Measurements from ENCODE around the gene RBM4B.
"Not testable (repeated sequence)": the region's sequence is repeated elsewhere in the genome, so short reads cannot be mapped to it uniquely, and the experiment has no call there.

The RBM4B gene

DNA sequence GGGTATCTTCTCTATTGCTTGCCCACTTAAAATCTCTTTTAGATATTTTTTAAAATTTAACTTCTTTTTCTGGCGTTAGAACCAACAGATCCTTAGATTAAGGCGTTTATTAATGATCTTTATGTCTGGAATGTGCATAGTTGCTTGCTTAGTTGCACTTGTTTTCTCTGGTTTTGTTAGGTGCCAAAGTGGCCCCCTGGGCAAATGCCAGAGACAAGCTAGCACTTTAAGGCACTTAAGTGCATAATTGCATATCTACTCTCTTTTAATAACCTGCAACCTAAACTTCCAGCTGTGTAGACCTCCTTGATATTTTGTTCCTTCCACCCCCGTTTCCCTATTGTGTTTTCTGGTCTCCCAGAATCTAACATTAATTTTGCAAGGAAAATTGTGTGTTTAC, 35.9 kb downstream of the RBM4B start:
- DNase-seq (ENCODE audit: low read depth in 2 of 2) = no peak

- DNase-seq (ENCODE audit: low read depth in 2 of 2) = not testable (repeated sequence)
These were observed 37.8 kb downstream of the RBM4B start for GRCh38 chr11:66639814-66640340.

DNA sequence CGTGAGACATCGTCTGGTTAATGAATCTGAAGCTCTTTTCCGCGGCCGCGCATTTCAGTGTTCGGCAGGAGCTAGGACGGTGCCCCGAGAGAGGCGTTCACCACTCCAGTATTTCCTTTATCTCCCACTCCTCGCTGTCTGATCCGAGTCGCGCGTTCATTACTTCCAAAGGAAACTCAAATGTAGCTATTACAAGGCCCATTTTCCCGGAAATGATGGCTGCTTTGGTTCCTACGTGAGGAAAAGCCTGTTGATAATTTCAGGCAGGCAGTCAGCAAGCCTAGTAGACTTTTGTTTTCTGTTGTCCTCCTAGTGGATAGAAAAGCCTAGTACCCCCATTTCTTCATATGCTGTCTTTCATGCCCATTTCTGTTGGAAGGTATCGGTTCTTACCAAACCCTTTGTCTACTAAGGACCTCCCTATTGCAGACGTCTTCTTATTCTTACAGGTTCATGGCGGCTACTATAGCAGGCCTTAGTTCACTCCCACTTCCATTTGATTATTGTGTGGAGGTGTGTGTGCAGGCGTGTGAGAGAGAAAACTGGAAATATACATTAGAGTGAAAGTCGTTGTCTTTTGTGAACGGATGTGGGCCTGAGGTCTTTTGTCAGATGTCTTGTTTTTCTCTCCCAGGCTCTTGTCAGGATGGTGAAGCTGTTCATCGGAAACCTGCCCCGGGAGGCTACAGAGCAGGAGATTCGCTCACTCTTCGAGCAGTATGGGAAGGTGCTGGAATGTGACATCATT, 38.4 kb downstream of the RBM4B start:
- peak in 1 of 2 donors; percentile 8 for DNase-seq (ENCODE audit: low read depth in 2 of 2)

DNA sequence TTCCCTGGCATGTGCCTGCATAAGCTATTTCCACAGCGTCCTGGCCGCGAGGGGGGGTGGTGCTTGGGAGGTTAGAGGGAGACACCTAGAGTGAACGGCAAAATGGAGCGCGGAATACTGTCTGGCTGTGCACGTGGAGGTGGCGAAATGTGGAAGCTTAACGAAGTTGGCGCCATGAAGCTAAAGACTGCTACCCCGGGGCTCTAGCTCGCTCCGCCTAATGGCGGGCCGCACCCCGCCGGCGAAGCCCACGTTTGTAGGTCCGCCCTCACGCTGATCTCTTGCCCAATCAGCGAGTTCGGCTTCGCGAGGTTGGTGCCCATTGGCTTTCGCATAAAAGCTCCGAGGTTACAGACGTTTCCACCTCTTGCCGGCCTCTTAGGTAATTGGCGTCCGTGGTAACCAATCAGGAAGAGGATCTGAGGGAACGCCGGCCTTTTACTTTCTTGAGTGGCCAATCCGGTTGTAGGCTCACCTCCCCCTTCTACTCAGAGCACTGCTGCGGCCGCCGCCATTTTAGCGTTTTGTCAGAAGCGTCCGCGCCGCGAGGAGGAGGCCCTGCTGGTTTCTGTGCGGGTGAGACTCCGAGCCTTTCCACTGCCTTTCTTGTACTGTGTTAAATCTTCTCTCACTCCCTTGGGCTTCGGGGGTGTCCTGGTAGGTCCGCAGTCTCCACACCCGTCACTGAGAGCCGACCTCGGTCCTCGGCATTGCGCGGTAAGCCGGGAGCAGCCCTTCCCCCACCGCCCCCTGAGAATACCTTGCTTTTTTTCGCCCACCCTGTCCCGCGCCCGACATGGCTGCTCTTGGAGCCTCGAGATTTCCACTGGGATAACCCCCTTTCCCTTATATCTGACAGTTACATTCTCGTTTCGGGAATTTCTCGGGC, 39.3 kb downstream of the RBM4B start, which contains the start of gene RBM4:
RBM4 (plus strand) TSS at position 527 of the 889 bp plus-strand sequence. CDS start 1,009 bp downstream, outside the sequence.
- DNase-seq (ENCODE audit: low read depth in 2 of 2) = peak; percentile 82 to 90

DNA sequence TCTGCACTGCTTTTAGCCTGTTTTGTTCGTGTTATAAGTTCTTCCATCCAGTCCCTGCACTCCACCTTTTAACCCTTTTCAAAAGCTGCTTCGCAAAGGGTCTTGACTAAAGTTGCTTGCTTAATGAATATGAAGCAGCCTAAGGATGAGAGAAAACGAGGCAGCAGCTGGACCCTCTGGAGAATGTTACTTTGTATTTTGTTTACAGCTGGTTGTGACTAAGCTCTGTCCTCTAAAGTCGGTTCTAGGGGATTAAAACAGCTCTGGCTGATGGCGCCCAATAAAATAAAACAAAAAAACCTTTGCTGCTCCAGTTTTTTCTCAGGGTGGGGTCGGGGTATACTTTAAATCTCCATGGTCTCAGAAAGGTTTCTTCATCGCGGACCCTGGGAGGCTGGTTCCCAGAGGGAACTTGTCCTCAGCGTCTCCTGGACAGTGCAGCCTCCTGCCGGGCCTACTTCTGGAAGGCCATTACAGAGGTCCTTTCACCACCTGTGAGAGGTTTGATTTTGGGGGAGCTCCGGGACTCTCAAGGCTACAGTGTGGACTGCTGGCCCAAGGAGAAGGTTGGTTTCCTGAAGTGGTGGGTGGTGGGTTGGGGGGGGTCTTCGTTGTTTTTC, 40.0 kb downstream of the RBM4B start:
- DNase-seq (ENCODE audit: low read depth in 2 of 2) = no peak

DNA sequence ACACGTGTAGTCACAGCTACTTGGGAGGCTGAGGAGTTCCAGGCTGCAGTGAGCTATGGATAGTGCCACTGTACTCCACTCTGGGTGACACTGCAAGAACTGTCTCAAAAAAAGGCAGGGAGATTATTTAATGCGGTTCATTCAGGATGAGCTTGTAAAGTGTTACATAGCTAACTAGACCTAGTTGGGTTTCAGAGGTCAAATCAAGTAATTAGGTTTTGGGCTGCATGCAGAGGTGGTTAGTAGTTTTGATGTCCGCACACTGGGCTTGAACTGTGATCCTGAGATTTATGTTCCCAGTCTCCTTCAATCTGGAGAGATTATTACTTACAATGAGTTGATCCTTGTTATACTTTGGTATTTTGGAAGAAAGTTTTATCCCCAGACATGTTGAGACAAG, 41.3 kb downstream of the RBM4B start:
- no peak for DNase-seq (ENCODE audit: low read depth in 2 of 2)

DNA sequence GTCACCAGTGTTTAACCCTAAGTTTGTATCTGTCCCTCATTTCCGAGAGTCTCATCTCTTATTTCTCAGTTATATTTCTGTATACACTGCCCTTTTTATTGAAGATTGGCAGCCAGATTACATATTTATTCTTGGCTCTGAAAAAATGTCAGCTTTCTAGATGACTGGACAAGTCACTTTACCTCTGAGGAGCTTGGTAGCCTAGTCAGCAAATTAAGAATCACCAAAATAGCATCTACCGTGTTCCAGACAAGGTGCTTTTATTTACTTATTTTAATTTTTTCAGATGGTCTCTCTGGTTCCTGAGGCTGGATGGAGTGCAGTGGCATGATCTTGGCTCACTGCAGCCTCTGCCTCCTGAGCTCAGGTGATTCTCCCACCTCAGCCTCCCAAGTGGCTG, 44.7 kb downstream of the RBM4B start:
- no peak for DNase-seq (ENCODE audit: low read depth in 2 of 2)

DNA sequence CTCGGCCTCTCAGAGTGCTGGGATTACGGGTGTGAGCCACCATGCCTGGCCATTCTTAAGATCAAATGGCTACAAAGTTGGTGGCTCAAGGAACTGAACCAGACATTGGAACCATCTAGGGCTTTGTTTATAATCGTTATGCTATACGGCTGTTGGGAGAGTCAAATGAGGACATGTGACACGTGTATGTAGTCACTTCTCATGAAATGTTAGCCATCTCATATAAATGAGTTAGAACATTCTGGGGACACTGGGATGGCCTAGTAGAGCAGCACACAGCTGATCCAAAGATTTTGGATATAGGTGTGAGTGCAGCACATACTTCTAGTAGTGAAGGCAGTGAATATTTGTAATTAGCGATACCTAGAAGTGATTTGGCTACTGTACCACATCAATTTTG, 45.8 kb downstream of the RBM4B start:
- no peak for DNase-seq (ENCODE audit: low read depth in 2 of 2)

- no peak for DNase-seq (ENCODE audit: low read depth in 2 of 2)
These were observed 48.3 kb downstream of the RBM4B start for GRCh38 chr11:66629356-66629755.

DNA sequence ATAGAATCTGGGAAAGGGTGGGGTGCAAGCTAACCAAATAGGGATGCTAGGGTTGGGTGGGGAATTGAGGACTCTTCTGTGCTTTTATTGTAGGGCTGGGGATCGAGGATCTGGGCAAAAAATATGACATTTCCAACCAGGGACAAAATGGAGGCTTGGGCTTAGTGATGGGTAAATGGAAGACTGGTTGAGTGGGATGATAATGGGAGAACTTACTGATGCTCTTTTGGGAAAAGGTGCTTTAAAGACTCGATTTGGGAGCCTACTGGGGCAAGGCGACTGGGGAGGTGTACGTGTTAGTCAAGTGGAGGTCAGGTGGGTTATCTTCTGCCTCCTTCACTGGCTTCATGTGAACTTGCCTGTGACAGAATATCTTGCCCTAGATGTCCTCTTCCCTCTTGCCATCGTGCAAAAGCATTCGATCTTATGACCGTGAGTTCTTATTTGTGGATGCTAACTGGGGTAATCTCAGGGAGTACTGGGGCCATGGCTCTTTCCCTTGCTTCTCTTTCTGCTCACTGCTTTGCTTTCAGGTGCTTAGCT, 49.6 kb downstream of the RBM4B start:
- DNase-seq (ENCODE audit: low read depth in 2 of 2) = no peak

DNA sequence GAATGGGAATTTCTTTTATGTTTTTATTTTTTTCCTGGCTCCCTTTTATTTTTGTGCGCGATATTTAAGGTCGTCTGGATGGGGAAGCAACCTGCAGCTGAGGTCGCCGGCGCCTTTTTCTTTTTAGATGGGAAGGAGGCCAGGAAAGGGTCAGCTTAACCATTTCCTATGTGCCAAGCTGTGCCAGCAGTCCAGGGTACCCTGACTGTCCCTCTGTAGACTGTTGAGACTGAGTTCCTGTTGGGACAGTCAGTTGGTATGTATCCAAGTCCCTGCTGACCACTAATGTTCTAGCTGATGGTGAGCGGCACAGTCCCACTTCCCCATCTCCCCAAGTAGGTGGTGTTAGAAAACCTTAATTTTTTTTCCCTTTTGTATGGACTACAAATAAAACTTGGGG, 50.8 kb downstream of the RBM4B start:
- no peak for DNase-seq (ENCODE audit: low read depth in 2 of 2)

- DNase-seq (ENCODE audit: low read depth in 2 of 2) = no peak
These were observed 51.3 kb downstream of the RBM4B start for GRCh38 chr11:66626382-66626781.

DNA sequence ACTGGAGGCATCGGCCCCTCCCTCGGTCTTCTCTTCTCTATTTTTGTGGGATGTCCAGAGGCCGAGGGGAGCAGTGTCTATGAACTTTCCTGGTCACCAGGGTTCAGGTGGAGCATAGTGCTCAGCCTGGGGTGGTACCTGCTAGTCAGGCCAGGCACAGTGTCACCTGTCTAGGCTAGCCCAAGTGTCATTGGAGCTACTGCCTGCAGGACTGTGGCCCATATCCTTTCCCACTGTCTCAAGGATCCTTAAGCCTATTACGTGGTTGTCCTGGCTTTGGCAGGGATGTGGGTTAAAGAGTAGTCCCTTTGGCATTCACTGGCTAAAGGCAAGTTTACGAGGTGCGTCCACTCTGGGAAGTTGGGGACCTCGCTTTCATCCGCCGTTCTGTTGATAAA, 51.9 kb downstream of the RBM4B start:
- no peak for DNase-seq (ENCODE audit: low read depth in 2 of 2)

GRCh38 chr11:66625041-66625751, 52.5 kb downstream of the RBM4B start:
- DNase-seq (ENCODE audit: low read depth in 2 of 2) = no peak

- DNase-seq (ENCODE audit: low read depth in 2 of 2) = no peak
These were observed 53.2 kb downstream of the RBM4B start for GRCh38 chr11:66624450-66624849.

GRCh38 chr11:66619080-66619554, 58.6 kb downstream of the RBM4B start:
- no peak for DNase-seq (ENCODE audit: low read depth in 2 of 2)

GRCh38 chr11:66617155-66617834, 60.4 kb downstream of the RBM4B start:
- DNase-seq (ENCODE audit: low read depth in 2 of 2) = no peak

DNA sequence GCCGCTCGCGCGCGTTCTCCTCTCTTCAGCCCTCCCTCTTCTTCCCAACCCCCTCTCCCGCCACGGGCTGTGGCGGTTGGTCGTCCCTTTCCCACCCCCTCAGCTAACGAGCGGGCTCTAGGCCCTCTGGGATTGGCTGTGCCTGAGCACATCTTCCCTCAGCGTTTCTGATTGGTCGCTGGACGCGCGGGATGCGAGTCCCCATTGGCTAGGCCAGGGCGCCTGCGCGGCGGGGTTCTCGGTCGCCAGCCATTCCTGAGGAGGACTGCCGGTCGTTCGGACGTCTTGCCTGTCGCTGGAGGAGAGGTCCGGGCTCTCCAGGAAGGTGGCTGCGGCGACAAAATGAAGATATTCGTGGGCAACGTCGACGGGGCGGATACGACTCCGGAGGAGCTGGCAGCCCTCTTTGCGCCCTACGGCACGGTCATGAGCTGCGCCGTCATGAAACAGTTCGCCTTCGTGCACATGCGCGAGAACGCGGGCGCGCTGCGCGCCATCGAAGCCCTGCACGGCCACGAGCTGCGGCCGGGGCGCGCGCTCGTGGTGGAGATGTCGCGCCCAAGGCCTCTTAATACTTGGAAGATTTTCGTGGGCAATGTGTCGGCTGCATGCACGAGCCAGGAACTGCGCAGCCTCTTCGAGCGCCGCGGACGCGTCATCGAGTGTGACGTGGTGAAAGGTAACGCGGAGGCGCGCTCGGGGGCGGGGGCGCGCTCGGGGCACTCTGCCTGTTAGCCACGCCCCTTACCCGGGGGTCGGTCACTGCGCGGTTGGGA, 61.1 kb downstream of the RBM4B start, which contains the start of gene RBM14:
RBM14 (plus strand) TSS at position 252 of the 776 bp plus-strand sequence; CDS start at position 343, 91 bp downstream.
- DNase-seq (ENCODE audit: low read depth in 2 of 2) = peak; percentile 96 to 97

Data from stimulated activated CD8-positive, alpha-beta memory T cell treated with anti-CD3 and anti-CD28 coated beads, Interleukin-2, amount 100 ng/mL, for 48 hours (primary cell).